SK-N-SH (cell line): Measurements from ENCODE around the gene NCDN. TPM values are rescaled to one million over a fixed set of nuclear protein-coding genes. Genes with fewer than 3 reads are reported as not detected.

Source experiments
- CTCF ChIA-PET: fragments of 300-600, 350-600 bp; formaldehyde crosslinking; extraction: SDS; loops from one replicate; lab custom pipeline; 2021; lab: Yijun Ruan, JAX
- POLR2A ChIA-PET: fragments of 350-600 bp; sonication (Branson Sonifier 250); formaldehyde crosslinking; extraction: SDS; loops from one replicate; lab custom pipeline; 2020; ENCODE audit warnings: antibody characterized with exemption, inconsistent platforms; lab: Yijun Ruan, JAX
- DNase-seq: peaks from one replicate; pipeline ENCODE4 v3.0.0; 2012
- H2AFZ ChIP-seq: fragments of 200-600 bp; sonication (generic); 2 replicates; pipeline ENCODE4 v1.8.1; 2016; ENCODE audit warnings: antibody characterized with exemption, mild to moderate bottlenecking, low read depth
- H3F3A ChIP-seq: fragments of 200-600 bp; sonication (generic); replicated peaks from 2 replicates; pipeline ENCODE3; 2016; ENCODE audit warnings: antibody characterized with exemption, mild to moderate bottlenecking; ENCODE audit not compliant: insufficient read depth
- H3K27ac ChIP-seq, 2 experiments: fragments of 200-500 bp in 1 of 2; fragments of 200-600 bp in 1 of 2; sonication (Bioruptor generic) in 1 of 2; sonication (generic), shearing (Covaris generic) in 1 of 2; 2 replicates each; pipeline versions ENCODE4 v1.5.1 to v1.6.1; 2014 to 2016; ENCODE audit warnings: low read depth in 2 of 2, inconsistent platforms in 1 of 2, low read length in 1 of 2, mild to moderate bottlenecking in 1 of 2, mixed read lengths in 1 of 2
- H3K27me3 ChIP-seq: fragments of 200-600 bp; sonication (generic), shearing (Covaris generic); 2 replicates; pipeline ENCODE4 v1.6.1; 2016; ENCODE audit warnings: mixed run types; ENCODE audit not compliant: insufficient read depth
- H3K36me3 ChIP-seq, 2 experiments: fragments of 200-500 bp in 1 of 2; fragments of 200-600 bp in 1 of 2; sonication (Bioruptor generic) in 1 of 2; sonication (generic) in 1 of 2; replicated peaks in 1 of 2; 2 replicates each; pipeline versions ENCODE3 to v1.5.1; 2014 to 2016; ENCODE audit warnings: low read length in 1 of 2, mild to moderate bottlenecking in 1 of 2; ENCODE audit not compliant: insufficient read depth in 2 of 2, control insufficient read depth in 1 of 2
- H3K4me1 ChIP-seq, 2 experiments: fragments of 200-500 bp in 1 of 2; fragments of 200-600 bp in 1 of 2; sonication (Bioruptor generic) in 1 of 2; sonication (generic), shearing (Covaris generic) in 1 of 2; 2 replicates each; pipeline versions ENCODE4 v1.5.1 to v1.6.1; 2014 to 2016; ENCODE audit warnings: low read depth in 1 of 2, low read length in 1 of 2, mixed run types in 1 of 2; ENCODE audit not compliant: insufficient read depth in 2 of 2, control insufficient read depth in 1 of 2
- H3K4me2 ChIP-seq: fragments of 200-600 bp; sonication (generic), shearing (Covaris generic); 2 replicates; pipeline ENCODE4 v1.6.1; 2017; ENCODE audit warnings: mixed run types
- H3K4me3 ChIP-seq, 2 experiments: fragments of 200-500 bp in 1 of 2; fragments of 200-600 bp in 1 of 2; sonication (Bioruptor generic) in 1 of 2; sonication (generic), shearing (Covaris generic) in 1 of 2; 2 replicates each; pipeline versions ENCODE4 v1.5.1 to v1.8.1; 2014 to 2016; ENCODE audit warnings: low read depth in 2 of 2, inconsistent platforms in 1 of 2, low read length in 1 of 2, mild to moderate bottlenecking in 1 of 2, mixed read lengths in 1 of 2, moderate library complexity in 1 of 2
- H3K79me2 ChIP-seq: fragments of 200-600 bp; sonication (generic); 2 replicates; pipeline ENCODE4 v1.8.1; 2017; ENCODE audit warnings: mild to moderate bottlenecking; ENCODE audit not compliant: insufficient read depth
- H3K9ac ChIP-seq: fragments of 200-600 bp; sonication (generic); 2 replicates; pipeline ENCODE4 v1.6.1; 2017; ENCODE audit warnings: mixed run types
- H3K9me2 ChIP-seq: fragments of 200-600 bp; sonication (generic); 2 replicates; pipeline ENCODE4 v1.6.1; 2017; ENCODE audit warnings: mixed run types
- H3K9me3 ChIP-seq: fragments of 200-600 bp; sonication (generic); 2 replicates; pipeline ENCODE4 v1.6.1; 2017; ENCODE audit warnings: mixed run types, mild to moderate bottlenecking, moderate library complexity
- H4K20me1 ChIP-seq: fragments of 200-600 bp; sonication (generic); 2 replicates; pipeline ENCODE4 v1.6.1; 2017; ENCODE audit warnings: mild to moderate bottlenecking, mixed run types; ENCODE audit not compliant: insufficient read depth
- CHD2 ChIP-seq: fragments of 150-350 bp; IDR thresholded peaks from 2 replicates; pipeline ENCODE4 v1.6.1; 2018; ENCODE audit warnings: low read length; ENCODE audit not compliant: partially characterized antibody
- ELF1 ChIP-seq: IDR thresholded peaks from 2 replicates; pipeline ENCODE4 v1.4.0; 2012
- EZH2phosphoT487 ChIP-seq: fragments of 200-600 bp; sonication (generic); IDR thresholded peaks from 2 replicates; pipeline ENCODE4 v1.6.1; 2017; ENCODE audit warnings: low read depth, mixed run types, mild to moderate bottlenecking, antibody characterized with exemption, moderate library complexity, borderline replicate concordance
- FOSL2 ChIP-seq: IDR thresholded peaks from 2 replicates; pipeline ENCODE4 v1.4.0; 2012; ENCODE audit warnings: low read depth, mild to moderate bottlenecking, moderate library complexity, borderline replicate concordance
- FOXJ3 ChIP-seq: sonication (generic); formaldehyde crosslinking; IDR thresholded peaks from 2 replicates; pipeline ENCODE4 v1.5.1; 2020; ENCODE audit warnings: mild to moderate bottlenecking, missing genetic modification reagents
- GATA2 ChIP-seq: sonication (generic); formaldehyde crosslinking; IDR thresholded peaks from 2 replicates; pipeline ENCODE4 v1.5.0; 2020; ENCODE audit warnings: mild to moderate bottlenecking, missing genetic modification reagents
- IRF3 ChIP-seq: fragments of 150-350 bp; IDR thresholded peaks from 2 replicates; pipeline ENCODE4 v1.6.1; 2016; ENCODE audit warnings: mild to moderate bottlenecking, low read depth, low read length
- JUND ChIP-seq: IDR thresholded peaks from 2 replicates; pipeline ENCODE4 v1.4.0; 2012
- MXI1 ChIP-seq: IDR thresholded peaks from 2 replicates; pipeline ENCODE4 v1.6.1; 2012; ENCODE audit warnings: mild to moderate bottlenecking, low read depth, low read length, improper control_type of control experiment
- NRF1 ChIP-seq: IDR thresholded peaks from 2 replicates; pipeline ENCODE4 v1.6.1; 2012; ENCODE audit warnings: low read depth, mild to moderate bottlenecking, low read length
- POLR2AphosphoS5 ChIP-seq: IDR thresholded peaks from 2 replicates; pipeline ENCODE4 v1.6.1; 2012; ENCODE audit warnings: low read depth, low read length
- RCOR1 ChIP-seq: fragments of 150-350 bp; IDR thresholded peaks from 2 replicates; pipeline ENCODE4 v1.6.1; 2017; ENCODE audit warnings: antibody characterized with exemption, low read length
- REST ChIP-seq: IDR thresholded peaks from 2 replicates; pipeline ENCODE4 v1.6.1; 2012; ENCODE audit warnings: mild to moderate bottlenecking, low read depth, low read length, moderate library complexity
- RXRA ChIP-seq: IDR thresholded peaks from 2 replicates; pipeline ENCODE4 v1.4.0; 2012; ENCODE audit warnings: low read depth, mild to moderate bottlenecking, borderline replicate concordance
- SIN3A ChIP-seq: IDR thresholded peaks from 2 replicates; pipeline ENCODE4 v1.6.1; 2012; ENCODE audit warnings: low read depth, mild to moderate bottlenecking, low read length, moderate library complexity, borderline replicate concordance
- WGBS: methylation state at CpG from one replicate; pipeline ENCODE4 v1.1.6; 2017; ENCODE audit warnings: low lambda C conversion rate; 5-methylcytosine and 5-hydroxymethylcytosine counted together
- polyA plus RNA-seq, 3 experiments: library from polyadenylated mRNA; depleted of rRNA; stranded (reverse); fragments of >200 nt; gene quantifications; 2 replicates each; pipeline ENCODE4 v1.2.3, GENCODE V29; 2012

NCDN gene
- polyA plus RNA-seq, 1 of the 3 experiments (the other 2 are of a cell fraction) = 38.3 TPM

GRCh38 chr1:35560256-35561225 lies 2.9 kb downstream of the NCDN start:
- POLR2A ChIA-PET = interaction anchor here (1.3 kb wide), 1 partner anchor 109 kb away, joined by 6 read pairs; no protein-coding TSS in a partner anchor
- TF ChIP-seq SIN3A (no peak), EZH2phosphoT487 (no peak), FOXJ3 (CRISPR knock-in tag) (no peak), IRF3 (no peak), JUND (no peak), RXRA (no peak), ELF1 (no peak), CHD2 (no peak), GATA2 (no peak), RCOR1 (no peak), MXI1 (no peak), POLR2AphosphoS5 (no peak), NRF1 (no peak), REST (no peak), FOSL2 (no peak)
- TF ChIP-seq, all 33 proteins: peak for 0
- H3K9ac ChIP-seq = no peak overlapping the region
- H3K27me3 ChIP-seq = no peaks in the 10 kb centered on the region
- no peaks in the 10 kb centered on the region for H3K9me3 ChIP-seq
- H3F3A ChIP-seq = peaks cover 4% of the 10 kb centered on the region
- H3K4me3 ChIP-seq = no peak overlapping the region
- H3K9me2 ChIP-seq = no peaks in the 10 kb centered on the region
- H3K36me3 ChIP-seq = peaks cover 0 to 40% of the 10 kb centered on the region in 2 experiments
- peaks cover 4 to 21% of the 10 kb centered on the region in 2 experiments; a peak in 2 of 4 replicates for H3K4me1 ChIP-seq
- no peak overlapping the region for H3K4me2 ChIP-seq
- no peaks in the 10 kb centered on the region for H4K20me1 ChIP-seq
- H3K27ac ChIP-seq = no peak overlapping the region
- H3K79me2 ChIP-seq = peaks cover 25% of the 10 kb centered on the region
- CTCF ChIA-PET = interaction anchor here (3.7 to 8.2 kb wide), 3 partner anchors 8 to 166 kb away, joined by 17 to 81 read pairs (median 20); no protein-coding TSS in a partner anchor
- DNase-seq = no peak
- WGBS = 81% methylated on average over 29 of the region's 44 CpGs
- no peak overlapping the region for H2AFZ ChIP-seq
